ENCODE results near the gene ATP6V0D1.

DNA sequence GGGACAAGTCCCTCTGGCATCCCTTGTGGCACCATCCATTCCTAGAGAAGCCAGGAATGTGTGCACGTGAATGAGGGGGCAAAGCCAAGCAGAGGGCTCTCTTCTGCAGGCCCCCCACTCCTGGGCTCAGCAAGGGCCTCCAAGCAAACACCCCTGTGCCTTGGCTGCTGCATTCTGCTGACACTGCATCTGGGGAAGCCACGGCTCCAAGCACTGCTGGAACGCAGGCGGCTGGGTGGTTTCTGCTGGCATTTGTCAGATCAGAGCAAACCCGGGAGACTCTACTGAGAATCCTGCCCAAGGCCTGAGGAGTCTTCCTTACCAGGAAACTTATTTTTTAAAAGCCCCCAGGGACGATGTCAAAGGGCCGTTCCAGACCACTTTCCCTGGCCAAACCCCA is 23.3 kb downstream of the ATP6V0D1 start:
- TF ChIP-seq CTCF (IDR thresholded peaks at IDR 0.05; ENCODE audit: low read depth, low read length), result no peak
- TF ChIP-seq EZH2phosphoT487 (IDR thresholded peaks at IDR 0.05; ENCODE audit: low read depth), result no peak

All from OCI-LY3 (cell line).